K562 (cell line): ENCODE data around the gene GEMIN2. TPM values are rescaled to one million over a fixed set of nuclear protein-coding genes. Genes with fewer than 3 reads are reported as not detected.

Experiments
- BHLHE40 ChIP-seq: IDR thresholded peaks from 2 replicates; pipeline ENCODE4 v1.6.1; 2011; ENCODE audit warnings: low read length, improper control_type of control experiment
- CBFA2T2 ChIP-seq: fragments of 450-650 bp; conservative IDR thresholded peaks from 2 replicates; pipeline ENCODE4 v1.6.1; 2017; ENCODE audit warnings: mild to moderate bottlenecking
- CCNT2 ChIP-seq: IDR thresholded peaks from 2 replicates; pipeline ENCODE4 v1.6.1; 2011; ENCODE audit warnings: borderline replicate concordance, low read depth, mild to moderate bottlenecking, moderate library complexity, mixed read lengths, low read length; ENCODE audit not compliant: insufficient read length; ENCODE audit errors: extremely low read depth
- ELF1 ChIP-seq: fragments of 200-800 bp; sonication (Bioruptor generic); IDR thresholded peaks from 2 replicates; pipeline ENCODE4 v1.6.1; 2016; ENCODE audit warnings: missing genetic modification characterization, missing compliant biosample characterization
- HDGF ChIP-seq: fragments of 450-650 bp; IDR thresholded peaks from 2 replicates; pipeline ENCODE4 v1.6.1; 2016
- HMGN3 ChIP-seq: IDR thresholded peaks from 2 replicates; pipeline ENCODE4 v1.6.1; 2011; ENCODE audit warnings: borderline replicate concordance, low read depth, mild to moderate bottlenecking, mixed read lengths, low read length; ENCODE audit not compliant: insufficient read length; ENCODE audit errors: extremely low read depth
- KHSRP ChIP-seq: fragments of 450-650 bp; IDR thresholded peaks from 2 replicates; pipeline ENCODE4 v1.6.1; 2017
- KLF1 ChIP-seq: fragments of 450-650 bp; IDR thresholded peaks from 2 replicates; pipeline ENCODE4 v1.6.1; 2016; ENCODE audit warnings: missing genetic modification characterization, missing compliant biosample characterization
- LARP7 ChIP-seq: fragments of 450-650 bp; IDR thresholded peaks from 2 replicates; pipeline ENCODE4 v1.6.1; 2016
- LEF1 ChIP-seq: fragments of 450-650 bp; IDR thresholded peaks from 2 replicates; pipeline ENCODE4 v1.6.1; 2016; ENCODE audit warnings: mild to moderate bottlenecking
- RBFOX2 ChIP-seq: fragments of 200-400 bp; formaldehyde crosslinking; IDR thresholded peaks from 2 replicates; pipeline ENCODE4 v1.6.1; 2017; ENCODE audit warnings: low read depth, mild to moderate bottlenecking, low read length, moderate library complexity
- SAFB ChIP-seq: fragments of 200-400 bp; formaldehyde crosslinking; IDR thresholded peaks from 2 replicates; pipeline ENCODE4 v1.6.1; 2017; ENCODE audit warnings: low read depth, low read length, borderline replicate concordance
- SLC30A9 ChIP-seq: fragments of 250-450 bp; sonication (Bioruptor Pico); IDR thresholded peaks from 2 replicates; pipeline ENCODE4 v1.8.0; 2022; ENCODE audit warnings: mild to moderate bottlenecking, moderate library complexity
- U2AF1 ChIP-seq: fragments of 200-400 bp; formaldehyde crosslinking; optimal IDR thresholded peaks from 2 replicates; pipeline ENCODE3; 2017; ENCODE audit warnings: mild to moderate bottlenecking, low read depth, low read length, moderate library complexity
- XRCC5 ChIP-seq: fragments of 200-400 bp; formaldehyde crosslinking; IDR thresholded peaks from 2 replicates; pipeline ENCODE4 v1.6.1; 2017; ENCODE audit warnings: low read depth, mild to moderate bottlenecking, low read length
- ZNF174 ChIP-seq: fragments of 250-450 bp; sonication (Bioruptor Pico); IDR thresholded peaks from 2 replicates; pipeline ENCODE4 v1.4.0; 2020; ENCODE audit warnings: mild to moderate bottlenecking
- ZNF668 ChIP-seq: fragments of 250-450 bp; sonication (Bioruptor Pico); IDR thresholded peaks from 2 replicates; pipeline ENCODE4 v1.8.0; 2022; ENCODE audit warnings: mild to moderate bottlenecking, inconsistent platforms
- polyA plus RNA-seq, 8 experiments: library from polyadenylated mRNA; depleted of rRNA in 4 of 8; stranded (reverse) in 5 of 8; unstranded in 3 of 8; fragments of >200 nt; fragmentation: Nextera tagmentation in 2 of 8; fragmentation: Illumina TruSeq in 1 of 8; extraction: Ambion mirVana in 2 of 8; extraction: Trizol in 1 of 8; gene quantifications; 2 replicates each; pipeline versions ENCODE4 v1.2.1 to v1.2.3, GENCODE V29; 2011 to 2014; ENCODE audit warnings: inconsistent platforms in 1 of 8, missing spikeins in 1 of 8
- total RNA-seq, 7 experiments: library from RNA; depleted of rRNA in 6 of 7; stranded (reverse); fragments of >200 nt in 6 of 7; fragmentation: Illumina TruSeq in 2 of 7; extraction: Trizol in 2 of 7; gene quantifications; 2 replicates each; pipeline versions ENCODE4 v1.2.1 to v1.2.3, GENCODE V29; 2011 to 2021; ENCODE audit warnings: low replicate concordance in 1 of 7
- TF ChIP-seq, protein P1 (sequence below): sonication (generic); formaldehyde crosslinking; IDR thresholded peaks from 2 replicates; pipeline ENCODE4 v1.8.1; 2023; ENCODE audit warnings: missing genetic modification reagents, mild to moderate bottlenecking, borderline replicate concordance
- TF ChIP-seq, protein P2 (sequence below), 2 experiments: fragments of 450-650 bp in 1 of 2; IDR thresholded peaks; 2 replicates each; pipeline ENCODE4 v1.6.1; 2011 to 2017; ENCODE audit warnings: low read depth in 2 of 2, antibody characterized with exemption in 1 of 2, borderline replicate concordance in 1 of 2, low read length in 1 of 2, mild to moderate bottlenecking in 1 of 2, mixed read lengths in 1 of 2; ENCODE audit not compliant: control insufficient read depth in 1 of 2

The GEMIN2 gene
- total and polyA plus RNA-seq, 9 of the 15 experiments (the other 6 are each of a cell fraction or from before 2014, with no cell fraction given), result 23.0 to 87.6 (median 45.5) TPM

DNA sequence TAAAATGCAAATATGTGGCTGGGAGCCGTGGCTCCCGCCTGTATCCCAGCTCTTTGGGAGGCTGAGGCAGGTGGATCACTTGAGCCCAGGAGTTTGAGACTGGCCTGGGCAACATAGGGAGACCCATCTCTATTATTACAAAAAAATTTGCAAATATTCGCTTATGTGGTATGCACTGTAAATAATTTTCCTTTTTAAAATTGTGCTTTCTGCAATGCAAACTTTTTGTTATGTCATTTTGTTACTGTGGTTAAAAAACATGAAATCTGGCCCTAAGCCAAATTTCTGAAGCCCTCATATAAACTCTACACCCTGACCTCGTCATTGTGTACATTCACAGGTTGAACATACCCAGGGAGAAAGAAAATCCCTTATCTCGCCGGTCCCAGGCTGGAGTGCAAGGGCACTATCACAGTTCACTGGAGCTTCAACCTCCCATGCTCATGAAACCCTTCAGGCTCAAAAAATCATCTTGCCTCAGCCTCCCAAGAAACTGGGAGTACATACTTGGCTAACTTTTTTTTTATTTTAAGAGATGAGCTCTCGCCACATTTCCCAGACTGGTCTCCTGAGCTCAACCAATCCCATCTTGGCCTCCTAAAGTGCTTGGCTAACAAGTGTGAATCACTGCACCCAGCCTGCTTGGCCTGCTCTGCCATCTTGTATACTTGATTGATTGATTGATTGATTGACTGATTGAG, 31.3 kb downstream of the GEMIN2 start (continued):
- TF ChIP-seq, protein P1, sequence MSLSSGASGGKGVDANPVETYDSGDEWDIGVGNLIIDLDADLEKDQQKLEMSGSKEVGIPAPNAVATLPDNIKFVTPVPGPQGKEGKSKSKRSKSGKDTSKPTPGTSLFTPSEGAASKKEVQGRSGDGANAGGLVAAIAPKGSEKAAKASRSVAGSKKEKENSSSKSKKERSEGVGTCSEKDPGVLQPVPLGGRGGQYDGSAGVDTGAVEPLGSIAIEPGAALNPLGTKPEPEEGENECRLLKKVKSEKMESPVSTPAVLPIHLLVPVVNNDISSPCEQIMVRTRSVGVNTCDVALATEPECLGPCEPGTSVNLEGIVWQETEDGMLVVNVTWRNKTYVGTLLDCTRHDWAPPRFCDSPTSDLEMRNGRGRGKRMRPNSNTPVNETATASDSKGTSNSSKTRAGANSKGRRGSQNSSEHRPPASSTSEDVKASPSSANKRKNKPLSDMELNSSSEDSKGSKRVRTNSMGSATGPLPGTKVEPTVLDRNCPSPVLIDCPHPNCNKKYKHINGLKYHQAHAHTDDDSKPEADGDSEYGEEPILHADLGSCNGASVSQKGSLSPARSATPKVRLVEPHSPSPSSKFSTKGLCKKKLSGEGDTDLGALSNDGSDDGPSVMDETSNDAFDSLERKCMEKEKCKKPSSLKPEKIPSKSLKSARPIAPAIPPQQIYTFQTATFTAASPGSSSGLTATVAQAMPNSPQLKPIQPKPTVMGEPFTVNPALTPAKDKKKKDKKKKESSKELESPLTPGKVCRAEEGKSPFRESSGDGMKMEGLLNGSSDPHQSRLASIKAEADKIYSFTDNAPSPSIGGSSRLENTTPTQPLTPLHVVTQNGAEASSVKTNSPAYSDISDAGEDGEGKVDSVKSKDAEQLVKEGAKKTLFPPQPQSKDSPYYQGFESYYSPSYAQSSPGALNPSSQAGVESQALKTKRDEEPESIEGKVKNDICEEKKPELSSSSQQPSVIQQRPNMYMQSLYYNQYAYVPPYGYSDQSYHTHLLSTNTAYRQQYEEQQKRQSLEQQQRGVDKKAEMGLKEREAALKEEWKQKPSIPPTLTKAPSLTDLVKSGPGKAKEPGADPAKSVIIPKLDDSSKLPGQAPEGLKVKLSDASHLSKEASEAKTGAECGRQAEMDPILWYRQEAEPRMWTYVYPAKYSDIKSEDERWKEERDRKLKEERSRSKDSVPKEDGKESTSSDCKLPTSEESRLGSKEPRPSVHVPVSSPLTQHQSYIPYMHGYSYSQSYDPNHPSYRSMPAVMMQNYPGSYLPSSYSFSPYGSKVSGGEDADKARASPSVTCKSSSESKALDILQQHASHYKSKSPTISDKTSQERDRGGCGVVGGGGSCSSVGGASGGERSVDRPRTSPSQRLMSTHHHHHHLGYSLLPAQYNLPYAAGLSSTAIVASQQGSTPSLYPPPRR, result no peak
- TF ChIP-seq U2AF1 (no peak), ZNF174 (CRISPR knock-in tag) (no peak), KHSRP (no peak), KLF1 (no peak), LARP7 (no peak), SLC30A9 (CRISPR knock-in tag) (no peak), LEF1 (peak; percentile 87), ZNF668 (CRISPR knock-in tag) (no peak), ELF1 (tag) (no peak), BHLHE40 (no peak), XRCC5 (no peak), CBFA2T2 (peak; percentile 84), RBFOX2 (no peak), HDGF (no peak), CCNT2 (no peak), SAFB (no peak), HMGN3 (peak; percentile 27)
- TF ChIP-seq, protein P2, sequence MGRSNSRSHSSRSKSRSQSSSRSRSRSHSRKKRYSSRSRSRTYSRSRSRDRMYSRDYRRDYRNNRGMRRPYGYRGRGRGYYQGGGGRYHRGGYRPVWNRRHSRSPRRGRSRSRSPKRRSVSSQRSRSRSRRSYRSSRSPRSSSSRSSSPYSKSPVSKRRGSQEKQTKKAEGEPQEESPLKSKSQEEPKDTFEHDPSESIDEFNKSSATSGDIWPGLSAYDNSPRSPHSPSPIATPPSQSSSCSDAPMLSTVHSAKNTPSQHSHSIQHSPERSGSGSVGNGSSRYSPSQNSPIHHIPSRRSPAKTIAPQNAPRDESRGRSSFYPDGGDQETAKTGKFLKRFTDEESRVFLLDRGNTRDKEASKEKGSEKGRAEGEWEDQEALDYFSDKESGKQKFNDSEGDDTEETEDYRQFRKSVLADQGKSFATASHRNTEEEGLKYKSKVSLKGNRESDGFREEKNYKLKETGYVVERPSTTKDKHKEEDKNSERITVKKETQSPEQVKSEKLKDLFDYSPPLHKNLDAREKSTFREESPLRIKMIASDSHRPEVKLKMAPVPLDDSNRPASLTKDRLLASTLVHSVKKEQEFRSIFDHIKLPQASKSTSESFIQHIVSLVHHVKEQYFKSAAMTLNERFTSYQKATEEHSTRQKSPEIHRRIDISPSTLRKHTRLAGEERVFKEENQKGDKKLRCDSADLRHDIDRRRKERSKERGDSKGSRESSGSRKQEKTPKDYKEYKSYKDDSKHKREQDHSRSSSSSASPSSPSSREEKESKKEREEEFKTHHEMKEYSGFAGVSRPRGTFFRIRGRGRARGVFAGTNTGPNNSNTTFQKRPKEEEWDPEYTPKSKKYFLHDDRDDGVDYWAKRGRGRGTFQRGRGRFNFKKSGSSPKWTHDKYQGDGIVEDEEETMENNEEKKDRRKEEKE (IDR thresholded peaks at IDR 0.05; ENCODE audit: borderline replicate concordance in 1 of 2, control insufficient read depth in 1 of 2, low read depth in 2 of 2, low read length in 1 of 2), result no peak
